Neural crest cell (in vitro differentiated cells): Measurements from ENCODE around the gene PLOD1. TPM values are rescaled to one million over a fixed set of nuclear protein-coding genes. Genes with fewer than 3 reads are reported as not detected.

ENCODE experiments used
- DNase-seq: peaks from one replicate; pipeline ENCODE4 v3.0.0; 2021; ENCODE audit warnings: low read depth, mixed read lengths, low spot score
- H3K27ac Mint-ChIP-seq: one replicate; pipeline ENCODE4 v1.8.0; 2021; ENCODE audit warnings: mild to moderate bottlenecking, mixed read lengths; ENCODE audit not compliant: unreplicated experiment
- H3K27me3 Mint-ChIP-seq: 2 replicates; pipeline ENCODE4 v1.8.0; 2021; ENCODE audit warnings: low read depth, mild to moderate bottlenecking, mixed read lengths
- H3K36me3 Mint-ChIP-seq: 2 replicates; pipeline ENCODE4 v1.8.0; 2021; ENCODE audit warnings: low read depth, mild to moderate bottlenecking, mixed read lengths
- H3K4me1 Mint-ChIP-seq: 2 replicates; pipeline ENCODE4 v1.8.0; 2021; ENCODE audit warnings: mixed read lengths
- H3K4me3 Mint-ChIP-seq: one replicate; pipeline ENCODE4 v1.8.0; 2021; ENCODE audit warnings: mild to moderate bottlenecking, mixed read lengths
- H3K9me3 Mint-ChIP-seq: 2 replicates; pipeline ENCODE4 v1.8.0; 2021; ENCODE audit warnings: mixed read lengths
- CTCF ChIP-seq: fragments of 200-600 bp; sonication (generic); conservative IDR thresholded peaks from 2 replicates; pipeline ENCODE4 v1.5.0; 2021; ENCODE audit warnings: antibody characterized with exemption, mild to moderate bottlenecking
- total RNA-seq: library from RNA; stranded (reverse); gene quantifications from 2 replicates; pipeline ENCODE4 v1.2.1, GENCODE V29; 2021

Gene PLOD1
- total RNA-seq, 1 donor from 2014 or later, result 58.7 TPM

GRCh38 chr1:12015001-12015491 lies 80.5 kb downstream of the PLOD1 start:
- Mint-ChIP-seq H3K9me3 (no peaks in the 10 kb centered on the region), H3K27ac (peak overlapping the region; percentile 55), H3K4me1 (peaks cover 16% of the 10 kb centered on the region), H3K4me3 (no peak overlapping the region), H3K36me3 (peaks cover 10% of the 10 kb centered on the region), H3K27me3 (no peaks in the 10 kb centered on the region)
- no peak for DNase-seq
- TF ChIP-seq CTCF, result no peak

GRCh38 chr1:12015499-12015898 lies 81.0 kb downstream of the PLOD1 start:
- no peak for DNase-seq
- H3K27ac Mint-ChIP-seq, result no peak overlapping the region
- TF ChIP-seq CTCF, result no peak
- H3K27me3 Mint-ChIP-seq, result no peaks in the 10 kb centered on the region
- H3K4me3 Mint-ChIP-seq, result no peak overlapping the region
- H3K36me3 Mint-ChIP-seq, result peaks cover 10% of the 10 kb centered on the region
- no peaks in the 10 kb centered on the region for H3K9me3 Mint-ChIP-seq
- peaks cover 18% of the 10 kb centered on the region for H3K4me1 Mint-ChIP-seq

DNA sequence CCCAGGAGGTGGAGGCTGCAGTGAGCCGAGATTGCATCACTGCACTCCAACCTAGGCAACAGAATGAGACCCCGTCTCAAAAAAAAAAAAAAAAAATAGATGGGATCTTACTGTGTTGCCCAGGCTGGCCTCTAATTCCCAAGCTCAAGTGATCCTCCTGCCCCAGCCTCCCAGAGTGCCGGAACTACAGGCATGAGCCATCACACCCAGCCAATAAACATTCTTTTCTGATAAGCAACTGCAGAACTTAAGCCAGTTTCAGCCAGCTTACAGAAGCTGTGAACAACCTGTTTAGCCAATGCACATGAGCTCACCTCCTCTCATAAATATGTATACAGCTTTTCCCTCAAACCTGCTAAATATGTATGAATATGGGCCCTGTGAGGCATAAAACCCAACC lies 81.7 kb downstream of the PLOD1 start:
- peaks cover 18% of the 10 kb centered on the region for H3K4me1 Mint-ChIP-seq
- H3K9me3 Mint-ChIP-seq, result no peaks in the 10 kb centered on the region
- no peak for DNase-seq
- H3K27me3 Mint-ChIP-seq, result no peaks in the 10 kb centered on the region
- no peak for TF ChIP-seq CTCF
- peaks cover 10% of the 10 kb centered on the region for H3K36me3 Mint-ChIP-seq
- H3K4me3 Mint-ChIP-seq, result peak overlapping the region; percentile 13
- no peak overlapping the region for H3K27ac Mint-ChIP-seq

- TF ChIP-seq CTCF, result no peak
- Mint-ChIP-seq H3K27ac (peak overlapping the region; percentile 64), H3K9me3 (no peaks in the 10 kb centered on the region), H3K27me3 (no peaks in the 10 kb centered on the region), H3K4me1 (peaks cover 14% of the 10 kb centered on the region), H3K36me3 (no peaks in the 10 kb centered on the region), H3K4me3 (peak overlapping the region; percentile 83)
- DNase-seq, result no peak
These were observed 85.5 kb downstream of the PLOD1 start for GRCh38 chr1:12019858-12020509.

DNA sequence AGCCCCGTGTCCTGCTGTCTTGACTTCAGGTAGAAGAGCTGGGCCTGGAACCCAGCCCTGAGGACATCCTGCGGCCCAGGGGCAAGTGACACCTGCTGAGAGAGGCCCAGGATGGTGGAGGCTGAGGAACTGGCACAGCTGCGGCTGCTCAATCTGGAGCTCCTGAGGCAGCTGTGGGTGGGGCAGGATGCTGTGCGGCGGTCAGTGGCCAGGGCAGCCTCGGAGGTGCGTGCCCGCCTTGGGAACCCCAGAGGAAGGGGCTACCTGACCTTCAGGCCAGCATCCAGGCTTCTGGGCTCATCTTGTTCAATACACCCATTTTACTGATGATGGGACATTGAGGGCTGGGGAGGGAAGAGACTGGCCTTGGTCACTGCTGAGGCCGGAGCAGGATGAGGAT lies 87.1 kb downstream of the PLOD1 start:
- no peaks in the 10 kb centered on the region for H3K9me3 Mint-ChIP-seq
- DNase-seq, result no peak
- H3K4me1 Mint-ChIP-seq, result peaks cover 11% of the 10 kb centered on the region
- H3K4me3 Mint-ChIP-seq, result no peak overlapping the region
- H3K36me3 Mint-ChIP-seq, result peaks cover 2% of the 10 kb centered on the region
- TF ChIP-seq CTCF, result no peak
- no peaks in the 10 kb centered on the region for H3K27me3 Mint-ChIP-seq
- H3K27ac Mint-ChIP-seq, result no peak overlapping the region
